Dedifferentiated amniotic fluid mesenchymal stem cell (primary cell): ENCODE measurements around the gene COL16A1.
"Not testable (repeated sequence)": the region's sequence is repeated elsewhere in the genome, so short reads cannot be mapped to it uniquely, and the experiment has no call there.

Source experiments
- DNase-seq: peaks from one replicate; pipeline ENCODE4 v3.0.0-alpha.2; 2016; ENCODE audit errors: extremely low spot score

Gene COL16A1

DNA sequence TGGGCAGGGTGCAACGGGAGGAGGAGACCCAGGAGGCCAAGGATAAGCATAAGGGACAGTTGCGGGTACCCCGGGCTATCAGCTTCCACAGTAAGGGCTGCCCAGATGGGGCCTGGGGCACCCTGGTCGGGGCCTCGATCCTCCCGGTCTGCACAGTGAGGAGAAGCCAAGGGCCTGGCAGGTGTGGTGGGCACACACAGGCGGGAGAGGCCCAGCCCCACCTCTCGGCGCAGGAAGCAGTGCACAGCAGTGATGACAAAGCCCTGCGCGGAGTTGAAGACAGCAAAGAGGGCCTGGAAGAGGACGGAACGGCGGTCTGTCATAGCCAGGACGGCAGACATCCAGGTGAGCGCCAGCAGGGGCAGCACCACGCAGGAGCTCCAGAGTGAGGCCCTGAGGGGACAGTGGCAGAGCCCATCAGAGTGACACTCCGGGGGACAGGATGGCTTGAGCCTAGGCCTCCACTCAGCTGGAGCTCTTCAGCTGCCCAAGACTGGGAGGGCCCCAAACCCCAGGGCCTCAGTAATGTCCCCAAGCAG lies 29.0 kb upstream of the COL16A1 start:
- no peak for DNase-seq

- DNase-seq: no peak
Measured at GRCh38 chr1:31732343-31732742, 28.5 kb upstream of the COL16A1 start.

DNA sequence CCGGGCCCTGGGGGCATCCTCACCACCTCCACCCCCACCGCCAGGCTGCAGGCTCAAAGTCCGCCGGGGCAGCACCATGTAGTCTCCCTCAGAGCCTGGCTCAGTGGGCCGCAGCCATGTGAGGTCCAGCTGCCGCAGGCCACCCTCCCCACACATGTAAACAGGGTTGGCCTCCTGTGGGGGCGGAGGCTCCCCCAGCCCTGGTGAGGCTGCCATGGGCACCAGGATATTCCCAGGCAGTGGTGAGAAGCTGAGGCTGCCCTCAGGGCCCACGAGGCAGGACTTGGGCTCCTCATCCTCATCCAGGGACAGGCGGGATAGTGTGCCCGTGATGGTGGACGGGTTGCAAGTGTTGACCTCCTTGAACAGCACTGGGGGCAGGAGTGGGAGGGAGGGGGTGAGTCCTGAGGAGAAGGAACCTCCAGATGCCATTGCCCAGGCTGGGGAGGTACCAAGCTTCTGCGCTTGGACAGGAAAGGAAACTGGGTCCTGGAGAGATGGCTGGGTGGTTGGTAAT lies 27.3 kb upstream of the COL16A1 start:
- DNase-seq: no peak

DNA sequence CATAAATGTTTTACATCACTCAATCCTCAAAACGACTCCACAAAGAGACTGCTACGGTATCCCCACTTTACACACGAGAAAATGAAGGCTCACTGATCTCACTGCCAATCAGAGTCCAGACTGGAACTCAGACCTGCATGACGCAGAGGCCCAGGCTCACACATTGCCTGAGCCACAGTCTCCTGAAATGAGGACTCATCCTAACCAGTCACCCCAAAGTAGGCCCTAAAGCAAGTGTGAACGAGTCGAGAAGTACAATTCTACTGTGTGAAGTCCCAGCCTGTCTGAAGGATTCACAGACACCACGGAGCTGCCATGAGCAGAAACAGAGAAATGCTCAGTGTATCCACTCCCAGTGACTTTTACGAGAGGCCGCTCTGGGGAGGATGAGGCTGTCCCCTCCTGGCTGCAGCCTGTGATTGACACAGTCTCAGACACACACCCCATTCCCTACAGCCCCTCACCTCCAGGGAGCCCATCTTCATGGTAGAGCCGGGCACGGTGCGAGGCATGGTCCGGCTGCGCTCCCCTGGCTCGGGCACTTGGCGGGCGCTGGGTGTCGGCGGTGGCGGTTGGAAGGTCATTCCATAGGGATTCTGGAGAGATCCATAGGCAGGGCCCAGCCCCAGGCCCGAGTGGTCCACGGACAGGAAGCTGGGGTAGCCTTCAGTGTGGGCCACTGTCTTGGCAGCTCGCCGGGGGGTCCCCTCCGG lies 26.7 kb upstream of the COL16A1 start:
- no peak for DNase-seq

DNA sequence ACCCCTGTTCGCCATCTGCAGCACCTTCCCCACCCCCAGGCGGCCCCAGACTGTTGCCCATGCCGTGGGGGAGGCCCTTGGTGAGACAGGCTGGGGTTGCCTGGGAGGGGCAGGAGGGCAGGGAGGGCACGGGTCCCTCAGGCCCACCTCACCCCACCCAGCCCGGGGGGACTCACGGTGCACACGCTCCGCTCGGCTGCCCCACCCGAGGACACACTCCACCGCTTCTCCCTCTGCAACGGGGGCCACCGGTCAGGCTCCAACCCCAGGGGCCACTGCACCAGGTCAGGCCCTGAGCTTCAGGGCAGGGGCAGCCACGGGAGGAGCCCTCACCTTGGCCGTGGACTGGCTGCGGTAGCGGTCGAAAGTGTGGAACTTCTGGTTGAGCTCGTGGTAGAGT lies 24.0 kb upstream of the COL16A1 start:
- DNase-seq: no peak

DNA sequence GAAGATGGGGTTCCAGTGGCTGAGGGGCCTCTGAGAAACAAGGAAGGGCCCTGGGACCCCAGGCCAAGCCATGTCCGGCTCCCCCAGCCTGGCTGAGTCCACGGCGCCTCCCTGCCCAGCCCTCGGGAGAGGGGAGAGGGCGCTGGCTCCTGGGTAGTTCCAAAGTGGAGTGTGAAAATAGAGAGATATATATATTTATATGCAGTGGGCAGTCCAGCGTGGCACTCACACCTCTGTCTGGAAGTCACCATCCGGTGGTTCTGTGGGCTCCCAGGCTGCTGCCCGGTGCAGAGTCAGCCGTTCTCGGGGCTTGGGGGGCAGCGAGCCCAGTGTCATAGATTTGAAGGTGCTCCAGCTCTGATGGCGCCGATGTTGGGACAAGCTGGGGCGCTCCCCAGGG lies 23.4 kb upstream of the COL16A1 start:
- DNase-seq: no peak

GRCh38 chr1:31726715-31727114 lies 22.9 kb upstream of the COL16A1 start:
- DNase-seq: no peak

GRCh38 chr1:31725777-31726535 lies 22.1 kb upstream of the COL16A1 start:
- DNase-seq: no peak

- DNase-seq: no peak
Measured at GRCh38 chr1:31725134-31725533, 21.3 kb upstream of the COL16A1 start.

DNA sequence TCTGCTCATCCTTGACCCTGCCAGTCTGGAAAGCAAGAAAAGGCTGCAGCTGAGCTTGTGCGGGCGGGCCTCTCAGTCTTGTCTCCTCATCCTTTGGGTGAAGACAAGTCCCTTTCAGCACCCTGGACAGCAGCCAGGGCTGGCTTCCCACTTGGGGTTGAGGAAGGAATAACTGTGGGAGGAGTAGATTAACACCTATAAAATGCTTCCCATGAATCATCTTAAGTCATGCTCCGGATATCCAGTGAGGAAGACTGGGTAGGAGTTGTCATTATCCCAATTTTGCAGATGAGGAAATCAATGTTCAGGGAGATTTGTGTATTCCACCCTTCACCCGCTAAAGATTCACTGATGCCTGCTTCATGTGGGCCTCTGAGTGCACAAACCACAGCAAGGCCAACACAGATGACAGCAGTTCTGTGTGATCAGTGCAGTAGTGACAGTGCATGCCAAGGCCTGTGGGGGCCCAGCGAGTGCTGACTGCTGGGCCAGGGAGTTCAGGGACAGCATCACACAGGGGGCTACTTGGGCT lies 20.1 kb upstream of the COL16A1 start:
- peak; percentile 35 for DNase-seq

GRCh38 chr1:31718327-31718897 lies 14.6 kb upstream of the COL16A1 start:
- DNase-seq: no peak

- DNase-seq: no peak
Measured at GRCh38 chr1:31717341-31717740, 13.5 kb upstream of the COL16A1 start.

DNA sequence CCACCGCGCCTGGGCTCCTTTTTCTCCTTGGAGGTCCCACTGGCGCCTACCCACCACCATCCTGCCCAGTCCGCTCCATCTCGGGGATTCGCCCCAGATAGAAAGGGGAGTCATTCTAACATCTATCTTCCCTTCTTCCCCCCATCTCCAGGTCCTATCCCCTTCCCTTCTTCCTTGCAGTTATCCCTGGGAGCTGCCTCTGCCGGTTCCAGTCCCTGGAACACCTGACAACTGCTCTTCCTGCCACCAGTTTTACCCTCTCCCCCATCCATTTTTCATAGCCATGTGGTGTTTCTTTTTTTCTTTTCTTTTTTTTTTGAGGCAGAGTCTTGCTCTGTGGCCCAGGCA lies 12.0 kb upstream of the COL16A1 start:
- DNase-seq: no peak

DNA sequence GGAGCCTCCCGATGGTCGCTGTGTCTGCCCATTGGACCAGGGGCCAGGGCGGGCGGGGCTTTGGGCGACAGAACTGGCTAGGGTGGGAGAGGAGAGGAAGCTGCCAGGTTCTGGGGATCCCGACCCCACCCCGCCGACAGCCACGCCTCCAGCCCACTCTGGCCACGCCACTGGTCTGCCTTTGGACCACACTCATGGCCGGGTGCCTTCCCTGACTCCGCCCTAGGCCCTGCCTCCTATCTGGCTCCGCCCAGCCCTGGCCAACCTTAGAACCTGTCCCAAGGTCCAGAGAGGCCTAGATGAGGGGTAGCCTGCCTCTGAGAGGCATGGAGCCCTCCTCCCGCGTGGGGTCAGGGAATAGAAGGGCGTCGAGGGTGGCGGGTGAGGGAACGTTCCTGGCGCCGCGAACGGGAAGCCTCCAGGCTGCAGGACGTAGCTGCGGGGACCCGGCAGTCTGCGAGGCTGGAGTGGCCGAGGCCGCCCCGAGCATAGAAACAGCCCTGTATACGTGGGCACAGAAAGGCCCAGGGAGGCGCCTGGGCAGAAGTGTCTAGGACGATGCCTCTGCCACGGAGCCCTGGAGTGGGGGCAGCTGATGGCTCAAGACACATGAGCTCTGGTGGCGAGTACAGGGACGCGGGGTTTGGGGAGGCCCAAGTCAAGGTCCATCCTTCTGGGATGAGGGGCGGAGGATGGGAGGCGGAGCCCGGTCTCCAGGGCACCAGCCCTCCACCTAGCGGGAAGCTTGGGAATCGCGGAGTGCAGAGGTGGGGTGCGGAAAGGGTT lies 11.5 kb upstream of the COL16A1 start:
- peak; percentile 78 for DNase-seq

GRCh38 chr1:31714442-31715086 lies 10.7 kb upstream of the COL16A1 start:
- peak; percentile 55 for DNase-seq

DNA sequence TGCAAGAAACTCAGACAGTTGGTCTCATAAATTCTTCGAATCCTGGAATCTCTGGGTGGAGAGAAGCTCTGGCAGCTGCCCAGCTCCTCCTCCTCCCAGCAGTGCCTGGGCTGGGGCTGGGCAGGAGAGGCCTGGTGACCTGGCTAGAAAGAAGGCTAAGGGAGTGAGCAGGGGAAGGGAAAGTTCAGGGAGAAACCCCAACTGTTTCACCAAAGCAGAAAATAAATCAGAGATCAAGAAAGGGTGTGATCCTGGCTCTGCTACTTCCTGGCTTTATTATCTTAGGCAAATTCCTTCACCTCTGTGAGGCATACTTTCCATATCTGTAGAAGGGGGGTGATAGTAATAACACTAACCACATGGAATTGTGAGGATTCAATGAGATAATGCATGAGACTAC lies 8.8 kb upstream of the COL16A1 start:
- peak; percentile 59 for DNase-seq

- DNase-seq: no peak
Measured at GRCh38 chr1:31712068-31712467, 8.3 kb upstream of the COL16A1 start.

GRCh38 chr1:31708324-31708723 lies 4.5 kb upstream of the COL16A1 start:
- no peak for DNase-seq

GRCh38 chr1:31707711-31708110 lies 3.9 kb upstream of the COL16A1 start:
- DNase-seq: peak; percentile 30

GRCh38 chr1:31707059-31707600 lies 3.3 kb upstream of the COL16A1 start:
- not testable (repeated sequence) for DNase-seq
